ENCODE measurements around the gene PKP4. TPM values are rescaled to one million over a fixed set of nuclear protein-coding genes. Genes with fewer than 3 reads are reported as not detected.
A peak's percentile ranks its signal among the peaks of the same experiment; 100 is the strongest.

Gene PKP4
- total RNA-seq, 2 donors from 2014 or later = 90.5 to 102 TPM

- no peak for DNase-seq
- Mint-ChIP-seq H3K4me1 (peaks cover 22% of the 10 kb centered on the region), H3K27me3 (ENCODE audit: insufficient read depth) (no peaks in the 10 kb centered on the region), H3K9me3 (no peaks in the 10 kb centered on the region), H3K4me3 (no peak overlapping the region), H3K27ac (peak overlapping the region; percentile 50), H3K36me3 (ENCODE audit: low read depth) (no peaks in the 10 kb centered on the region)
- H3K36me3 ChIP-seq (ENCODE audit: control insufficient read depth, insufficient read depth, low read length) = no peaks in the 10 kb centered on the region
- H3K27ac ChIP-seq (ENCODE audit: low read depth, low read length) = no peak overlapping the region
- WGBS, 2 experiments (ENCODE audit: insufficient coverage in 1 of 2, insufficient read length in 1 of 2) = 95 to 100% methylated on average over 2 of the region's 2 CpGs
- no peak overlapping the region for H3K4me3 ChIP-seq (ENCODE audit: low read length)
- no peak overlapping the region for H3K9ac ChIP-seq (ENCODE audit: extremely low read depth, low read length, poor library complexity, severe bottlenecking)
- no peaks in the 10 kb centered on the region for H3K9me3 ChIP-seq (ENCODE audit: control insufficient read depth, low read length)
- no peak for TF ChIP-seq CTCF (conservative IDR thresholded peaks at IDR 0.05)
- no peaks in the 10 kb centered on the region for H3K27me3 ChIP-seq (ENCODE audit: control insufficient read depth, insufficient read depth, low read length, poor library complexity, severe bottlenecking)
- H3K4me1 ChIP-seq (ENCODE audit: control insufficient read depth, insufficient read depth, low read length) = peaks cover 1% of the 10 kb centered on the region
Measured at GRCh38 chr2:158500333-158500732, 43.6 kb downstream of the PKP4 start.

- H3K9me3 Mint-ChIP-seq = no peaks in the 10 kb centered on the region
- no peak overlapping the region for H3K4me3 ChIP-seq (ENCODE audit: low read length)
- no peaks in the 10 kb centered on the region for H3K9me3 ChIP-seq (ENCODE audit: control insufficient read depth, low read length)
- no peak for TF ChIP-seq CTCF (conservative IDR thresholded peaks at IDR 0.05)
- H3K36me3 ChIP-seq (ENCODE audit: control insufficient read depth, insufficient read depth, low read length) = no peaks in the 10 kb centered on the region
- WGBS, 2 experiments (ENCODE audit: insufficient coverage in 1 of 2, insufficient read length in 1 of 2) = 90% methylated on average over 1 of the region's 1 CpG; no CpG with 5 or more reads in 1 of the 2 experiments
- H3K4me3 Mint-ChIP-seq = no peak overlapping the region
- H3K27ac ChIP-seq (ENCODE audit: low read depth, low read length) = no peak overlapping the region
- no peaks in the 10 kb centered on the region for H3K36me3 Mint-ChIP-seq (ENCODE audit: low read depth)
- peaks cover 28% of the 10 kb centered on the region for H3K4me1 Mint-ChIP-seq
- H3K9ac ChIP-seq (ENCODE audit: extremely low read depth, low read length, poor library complexity, severe bottlenecking) = no peak overlapping the region
- DNase-seq = no peak
- H3K27me3 ChIP-seq (ENCODE audit: control insufficient read depth, insufficient read depth, low read length, poor library complexity, severe bottlenecking) = no peaks in the 10 kb centered on the region
- H3K27me3 Mint-ChIP-seq (ENCODE audit: insufficient read depth) = no peaks in the 10 kb centered on the region
- peaks cover 2% of the 10 kb centered on the region for H3K4me1 ChIP-seq (ENCODE audit: control insufficient read depth, insufficient read depth, low read length)
- H3K27ac Mint-ChIP-seq = no peak overlapping the region
Measured at GRCh38 chr2:158501301-158501700, 44.5 kb downstream of the PKP4 start.

- H3K9me3 ChIP-seq (ENCODE audit: control insufficient read depth, low read length) = no peaks in the 10 kb centered on the region
- no peak overlapping the region for H3K9ac ChIP-seq (ENCODE audit: extremely low read depth, low read length, poor library complexity, severe bottlenecking)
- H3K4me3 ChIP-seq (ENCODE audit: low read length) = no peak overlapping the region
- no peak overlapping the region for H3K4me3 Mint-ChIP-seq
- no peak for DNase-seq
- no peak for TF ChIP-seq CTCF (conservative IDR thresholded peaks at IDR 0.05)
- no peak overlapping the region for H3K27ac Mint-ChIP-seq
- no peaks in the 10 kb centered on the region for H3K36me3 ChIP-seq (ENCODE audit: control insufficient read depth, insufficient read depth, low read length)
- H3K4me1 Mint-ChIP-seq = peaks cover 25% of the 10 kb centered on the region
- no peaks in the 10 kb centered on the region for H3K9me3 Mint-ChIP-seq
- no peaks in the 10 kb centered on the region for H3K27me3 Mint-ChIP-seq (ENCODE audit: insufficient read depth)
- H3K27me3 ChIP-seq (ENCODE audit: control insufficient read depth, insufficient read depth, low read length, poor library complexity, severe bottlenecking) = no peaks in the 10 kb centered on the region
- H3K27ac ChIP-seq (ENCODE audit: low read depth, low read length) = no peak overlapping the region
- H3K36me3 Mint-ChIP-seq (ENCODE audit: low read depth) = no peaks in the 10 kb centered on the region
- 91 to 95% methylated on average over 2 of the region's 2 CpGs for WGBS, 2 experiments (ENCODE audit: insufficient coverage in 1 of 2, insufficient read length in 1 of 2)
- peaks cover 2% of the 10 kb centered on the region for H3K4me1 ChIP-seq (ENCODE audit: control insufficient read depth, insufficient read depth, low read length)
Measured at GRCh38 chr2:158502974-158503373, 46.2 kb downstream of the PKP4 start.

Measured in endodermal cell (in vitro differentiated cells).